ENCODE measurements around the gene STXBP3. TPM values are rescaled to one million over a fixed set of nuclear protein-coding genes. Genes with fewer than 3 reads are reported as not detected.

Gene STXBP3
- total and polyA plus RNA-seq, 8 donors: 19.1 to 50.7 (median 26.6) TPM

DNA sequence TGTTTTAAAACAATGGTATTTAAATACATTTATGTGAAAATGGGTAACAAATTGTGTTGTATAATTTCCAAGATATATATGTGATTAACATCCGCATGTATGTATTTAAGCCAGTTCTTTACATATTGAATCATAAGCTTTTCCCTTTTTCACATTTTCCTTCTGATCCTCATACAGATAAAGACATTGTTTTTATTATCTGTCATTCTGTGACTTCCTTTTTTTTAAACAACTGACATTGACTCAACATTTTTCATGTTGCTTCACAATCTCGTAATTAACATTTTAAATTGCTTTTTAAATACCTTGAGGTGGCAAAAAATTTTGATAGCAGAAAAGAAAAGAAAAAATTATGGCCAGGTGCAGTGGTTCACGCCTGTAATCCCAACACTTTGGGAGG lies 1.4 kb downstream of the STXBP3 start:
- Histone ChIP-seq H3K4me3 (peak overlapping the region in 2 of 4 donors; percentile 71 to 90), H3K27me3 (no peaks in the 10 kb centered on the region), H3K36me3 (peaks cover 0 to 6% (median 5%) of the 10 kb centered on the region in 3 donors), H3K4me1 (peaks cover 5 to 14% (median 6%) of the 10 kb centered on the region in 3 donors), H3K27ac (peak overlapping the region in 2 of 4 donors; percentile 98 to 99), H3K9me3 (no peaks in the 10 kb centered on the region)
- TF ChIP-seq, protein P1, sequence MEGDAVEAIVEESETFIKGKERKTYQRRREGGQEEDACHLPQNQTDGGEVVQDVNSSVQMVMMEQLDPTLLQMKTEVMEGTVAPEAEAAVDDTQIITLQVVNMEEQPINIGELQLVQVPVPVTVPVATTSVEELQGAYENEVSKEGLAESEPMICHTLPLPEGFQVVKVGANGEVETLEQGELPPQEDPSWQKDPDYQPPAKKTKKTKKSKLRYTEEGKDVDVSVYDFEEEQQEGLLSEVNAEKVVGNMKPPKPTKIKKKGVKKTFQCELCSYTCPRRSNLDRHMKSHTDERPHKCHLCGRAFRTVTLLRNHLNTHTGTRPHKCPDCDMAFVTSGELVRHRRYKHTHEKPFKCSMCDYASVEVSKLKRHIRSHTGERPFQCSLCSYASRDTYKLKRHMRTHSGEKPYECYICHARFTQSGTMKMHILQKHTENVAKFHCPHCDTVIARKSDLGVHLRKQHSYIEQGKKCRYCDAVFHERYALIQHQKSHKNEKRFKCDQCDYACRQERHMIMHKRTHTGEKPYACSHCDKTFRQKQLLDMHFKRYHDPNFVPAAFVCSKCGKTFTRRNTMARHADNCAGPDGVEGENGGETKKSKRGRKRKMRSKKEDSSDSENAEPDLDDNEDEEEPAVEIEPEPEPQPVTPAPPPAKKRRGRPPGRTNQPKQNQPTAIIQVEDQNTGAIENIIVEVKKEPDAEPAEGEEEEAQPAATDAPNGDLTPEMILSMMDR (IDR thresholded peaks at IDR 0.05): no peak
- DNase-seq: no peak
- intact Hi-C loops (cut with DNase I): no loop called here
- no peak for ATAC-seq
- FAIRE-seq: no peak
- WGBS, 2 donors: 56 to 67% methylated on average over 3 of the region's 3 CpGs

DNA sequence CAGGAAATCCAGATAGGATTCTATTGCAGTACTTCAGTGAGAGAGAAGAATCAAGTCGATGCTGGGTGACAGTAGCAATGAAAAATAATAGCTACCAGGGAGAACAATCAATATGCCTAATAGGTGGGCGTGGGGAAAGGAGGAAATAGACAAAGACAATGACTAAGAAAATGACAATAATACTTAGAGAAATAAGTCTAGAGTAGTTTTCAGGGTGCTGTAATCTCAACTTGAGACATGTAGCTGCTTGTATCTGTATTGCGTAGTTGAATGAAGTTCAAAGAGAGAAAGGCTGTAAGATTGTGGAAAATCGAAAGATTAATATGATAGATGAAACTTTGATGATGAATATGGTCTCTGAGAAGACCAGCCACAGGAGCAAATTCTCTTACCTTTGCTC lies 2.6 kb downstream of the STXBP3 start:
- 47 to 58% methylated on average over 4 of the region's 4 CpGs for WGBS, 2 donors
- FAIRE-seq (no peak), ATAC-seq (no peak), DNase-seq (no peak)
- H3K4me3 ChIP-seq: no peak overlapping the region
- intact Hi-C loops (cut with DNase I): no loop called here
- TF ChIP-seq, protein P1 (IDR thresholded peaks at IDR 0.05): no peak
- peaks cover 0 to 13% (median 5%) of the 10 kb centered on the region in 3 donors for H3K36me3 ChIP-seq
- H3K27me3 ChIP-seq: no peaks in the 10 kb centered on the region
- no peaks in the 10 kb centered on the region for H3K9me3 ChIP-seq
- H3K27ac ChIP-seq: peak overlapping the region in 2 of 4 donors; percentile 18 to 38
- H3K4me1 ChIP-seq: peaks cover 5 to 14% (median 6%) of the 10 kb centered on the region in 3 donors

DNA sequence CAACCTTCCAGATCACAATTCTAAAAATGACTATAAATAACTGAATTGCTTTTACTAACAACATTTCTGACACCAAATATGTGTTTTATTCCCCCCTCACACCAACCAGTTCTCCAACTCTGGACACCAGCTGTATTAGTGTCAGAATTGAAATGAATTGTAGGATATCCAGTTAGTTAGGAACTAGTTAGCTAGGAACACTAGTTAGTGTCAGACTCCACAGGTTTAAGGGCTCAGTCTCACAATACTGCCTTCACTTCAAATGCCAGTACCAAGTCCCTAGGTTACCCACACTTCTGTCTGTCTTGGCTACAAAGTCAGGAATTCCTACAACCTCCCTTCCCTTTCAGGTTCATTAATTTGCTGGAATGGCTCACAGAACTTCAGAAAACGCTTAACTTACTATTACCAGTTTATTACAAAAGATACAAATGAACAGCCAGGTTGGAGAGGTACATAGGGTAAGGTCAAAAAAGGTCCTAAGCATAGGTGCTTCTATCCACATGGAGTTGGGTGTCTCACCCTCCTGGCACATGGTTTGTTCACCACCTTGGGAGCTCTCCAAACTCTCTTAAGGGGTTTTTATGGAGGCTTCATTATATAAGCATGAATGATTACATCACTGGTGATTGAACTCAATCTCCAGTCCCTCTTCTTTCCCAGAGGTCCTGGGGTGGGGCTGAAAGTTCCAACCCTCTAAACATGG lies 4.2 kb downstream of the STXBP3 start:
- Histone ChIP-seq H3K9me3 (no peaks in the 10 kb centered on the region), H3K4me3 (no peak overlapping the region), H3K4me1 (peaks cover 5 to 14% (median 6%) of the 10 kb centered on the region in 3 donors), H3K36me3 (peaks cover 0 to 18% (median 5%) of the 10 kb centered on the region in 3 donors), H3K27me3 (no peaks in the 10 kb centered on the region), H3K27ac (no peak overlapping the region)
- intact Hi-C loops (cut with DNase I): no loop called here
- ATAC-seq: no peak
- 67 to 71% methylated on average over 1 of the region's 1 CpG for WGBS, 2 donors
- no peak for DNase-seq
- FAIRE-seq: no peak
- TF ChIP-seq, protein P1 (IDR thresholded peaks at IDR 0.05): no peak

DNA sequence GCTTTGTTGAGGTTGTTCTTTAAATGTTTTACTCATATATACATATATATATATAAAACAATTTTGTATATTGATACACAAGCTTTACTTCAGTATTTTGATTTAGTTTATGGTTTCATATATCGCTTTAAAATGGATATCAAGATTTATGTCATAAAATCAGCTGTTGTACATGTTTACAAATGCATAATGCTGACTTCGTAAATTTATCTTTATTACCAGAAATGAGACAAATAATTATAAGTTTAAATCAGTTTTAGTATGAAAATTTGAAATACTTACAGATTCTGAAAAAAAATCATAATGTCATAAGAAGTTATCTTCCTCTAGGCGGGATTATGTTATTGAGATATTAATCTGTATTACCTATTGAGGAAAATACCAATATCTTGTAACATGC lies 6.9 kb downstream of the STXBP3 start:
- peaks cover 0 to 5% (median 0%) of the 10 kb centered on the region in 3 donors for H3K4me1 ChIP-seq
- no peak for DNase-seq
- ATAC-seq: no peak
- H3K4me3 ChIP-seq: no peak overlapping the region
- TF ChIP-seq, protein P1 (IDR thresholded peaks at IDR 0.05): no peak
- peaks cover 0 to 31% (median 5%) of the 10 kb centered on the region in 3 donors for H3K36me3 ChIP-seq
- no peak overlapping the region for H3K27ac ChIP-seq
- WGBS, 2 donors: 78 to 79% methylated on average over 3 of the region's 3 CpGs
- peak; percentile 84 for FAIRE-seq
- no peaks in the 10 kb centered on the region for H3K9me3 ChIP-seq
- intact Hi-C loops (cut with DNase I): no loop called here
- no peaks in the 10 kb centered on the region for H3K27me3 ChIP-seq

DNA sequence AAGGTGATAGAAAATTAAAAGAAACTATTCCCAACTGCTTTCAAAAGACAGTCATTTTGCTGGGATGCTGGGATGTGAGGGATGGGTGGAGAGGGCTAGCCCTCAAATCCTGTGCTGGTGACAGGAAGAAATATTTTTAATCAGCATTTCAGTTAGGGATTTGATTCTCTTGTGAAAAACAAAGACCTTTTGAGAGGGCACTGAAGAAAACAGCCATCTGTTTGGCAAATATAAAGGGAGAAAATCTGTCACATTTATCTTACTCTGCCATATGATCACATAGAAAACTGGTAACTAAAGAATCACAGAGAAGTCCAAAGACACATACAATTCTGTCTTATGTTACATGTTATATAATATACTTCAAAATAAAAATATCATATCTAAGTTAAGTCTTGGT lies 12.3 kb downstream of the STXBP3 start:
- no peaks in the 10 kb centered on the region for H3K4me1 ChIP-seq
- no peaks in the 10 kb centered on the region for H3K27me3 ChIP-seq
- H3K27ac ChIP-seq: no peak overlapping the region
- ATAC-seq (no peak), FAIRE-seq (no peak), DNase-seq (no peak)
- H3K4me3 ChIP-seq: no peak overlapping the region
- intact Hi-C loops (cut with DNase I): no loop called here
- peaks cover 0 to 40% (median 5%) of the 10 kb centered on the region in 3 donors for H3K36me3 ChIP-seq
- H3K9me3 ChIP-seq: no peaks in the 10 kb centered on the region
- TF ChIP-seq, protein P1 (IDR thresholded peaks at IDR 0.05): no peak
